Stimulated activated CD4-positive, alpha-beta T cell treated with anti-CD3 and anti-CD28 coated beads, Interleukin-1b, Interleukin-23, amount 100 ng/mL, for 4 hours (primary cell): Measurements from ENCODE around the gene CLIC2.
"Not testable (repeated sequence)": the region's sequence is repeated elsewhere in the genome, so short reads cannot be mapped to it uniquely, and the experiment has no call there.

Experiments
- DNase-seq, 2 donors: peaks; one replicate each; pipeline ENCODE4 v3.0.0-alpha.2; 2020; ENCODE audit warnings: low read depth in 2 of 2

CLIC2 gene

DNA sequence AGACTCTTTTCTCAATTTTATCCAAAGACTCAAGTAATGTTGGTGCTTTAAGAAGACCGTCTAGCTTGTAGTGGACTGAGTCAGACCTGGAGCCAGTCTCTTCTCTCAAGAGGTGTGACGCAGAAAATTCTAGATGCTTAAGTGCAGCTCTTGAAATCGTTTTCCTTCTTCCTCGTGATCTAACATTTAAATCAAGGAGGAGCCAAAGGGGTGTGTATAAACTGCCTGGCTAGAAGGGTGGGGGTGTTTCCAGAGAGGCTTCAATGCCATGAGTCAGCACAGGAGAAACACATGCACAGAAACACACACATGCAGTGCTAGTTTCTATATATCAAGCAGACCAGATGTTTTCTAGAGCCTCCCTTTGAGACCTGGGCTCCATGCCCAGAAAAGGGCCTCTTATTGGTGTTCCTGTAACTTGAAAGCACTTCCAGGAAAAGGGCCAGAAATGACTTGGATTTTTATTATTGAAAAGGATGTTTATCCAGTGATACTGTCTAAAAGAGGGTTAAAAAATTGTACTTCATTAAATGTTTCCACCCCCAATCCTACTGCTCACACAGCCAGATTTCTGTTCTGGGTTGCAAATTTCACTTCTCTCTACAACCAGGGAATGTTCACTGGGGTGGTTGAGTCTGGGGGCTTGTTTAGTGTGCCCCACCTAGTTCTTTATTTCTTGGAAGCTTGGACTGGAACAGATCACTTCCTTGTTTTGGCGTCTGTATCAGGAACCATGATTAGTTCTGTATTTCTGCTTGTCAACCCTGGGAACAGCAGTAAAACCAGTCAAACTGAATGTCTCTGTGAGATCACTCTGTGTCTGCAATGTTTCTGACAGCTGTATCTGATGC lies at the start of gene CLIC2:
TSS of gene CLIC2 (minus strand) at position 129 of the 851 bp plus-strand sequence. CDS start 187 bp downstream, outside the sequence.
- no peak for DNase-seq

DNA sequence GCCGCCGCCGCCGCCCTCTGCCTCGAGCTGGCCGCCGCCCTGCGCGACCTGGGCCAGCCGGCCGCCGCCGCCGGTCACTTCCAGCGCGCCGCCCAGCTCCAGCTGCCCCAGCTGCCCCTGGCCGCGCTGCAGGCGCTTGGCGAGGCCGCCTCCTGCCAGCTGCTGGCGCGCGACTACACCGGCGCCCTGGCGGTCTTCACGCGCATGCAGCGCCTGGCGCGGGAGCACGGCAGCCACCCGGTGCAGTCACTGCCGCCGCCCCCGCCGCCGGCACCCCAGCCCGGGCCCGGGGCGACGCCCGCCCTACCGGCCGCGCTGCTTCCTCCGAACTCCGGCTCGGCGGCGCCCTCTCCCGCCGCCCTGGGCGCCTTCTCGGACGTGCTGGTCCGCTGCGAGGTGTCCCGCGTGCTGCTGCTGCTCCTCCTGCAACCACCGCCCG lies 48.1 kb upstream of the CLIC2 start:
- DNase-seq, result not testable (repeated sequence)

DNA sequence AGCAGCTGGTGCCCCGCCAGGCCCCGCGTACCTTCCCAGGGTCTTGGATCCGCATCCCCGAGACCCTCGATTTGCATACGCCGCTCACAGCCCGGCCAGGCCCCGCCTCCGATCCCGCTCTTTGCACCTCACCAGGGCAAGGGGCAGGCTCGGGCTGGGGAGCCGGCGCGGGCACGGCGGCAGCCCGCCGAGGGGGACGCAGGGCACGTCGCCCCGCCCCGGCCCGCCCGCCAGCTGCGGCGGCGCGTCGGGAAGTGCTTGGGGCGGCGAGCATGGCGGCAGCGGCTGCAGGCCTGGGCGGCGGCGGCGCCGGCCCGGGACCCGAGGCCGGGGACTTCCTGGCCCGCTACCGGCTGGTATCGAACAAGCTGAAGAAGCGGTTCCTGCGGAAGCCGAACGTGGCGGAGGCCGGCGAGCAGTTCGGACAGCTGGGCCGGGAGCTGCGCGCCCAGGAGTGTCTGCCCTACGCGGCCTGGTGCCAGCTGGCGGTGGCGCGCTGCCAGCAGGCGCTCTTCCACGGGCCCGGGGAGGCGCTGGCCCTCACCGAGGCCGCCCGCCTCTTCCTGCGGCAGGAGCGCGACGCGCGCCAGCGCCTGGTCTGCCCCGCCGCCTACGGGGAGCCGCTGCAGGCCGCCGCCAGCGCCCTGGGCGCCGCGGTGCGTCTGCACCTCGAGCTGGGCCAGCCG lies 47.6 kb upstream of the CLIC2 start, which contains the start of gene F8A2:
TSS of gene F8A2 (plus strand) at position 253 of the 686 bp plus-strand sequence. CDS start at position 273, 20 bp downstream.
- DNase-seq, result not testable (repeated sequence)

DNA sequence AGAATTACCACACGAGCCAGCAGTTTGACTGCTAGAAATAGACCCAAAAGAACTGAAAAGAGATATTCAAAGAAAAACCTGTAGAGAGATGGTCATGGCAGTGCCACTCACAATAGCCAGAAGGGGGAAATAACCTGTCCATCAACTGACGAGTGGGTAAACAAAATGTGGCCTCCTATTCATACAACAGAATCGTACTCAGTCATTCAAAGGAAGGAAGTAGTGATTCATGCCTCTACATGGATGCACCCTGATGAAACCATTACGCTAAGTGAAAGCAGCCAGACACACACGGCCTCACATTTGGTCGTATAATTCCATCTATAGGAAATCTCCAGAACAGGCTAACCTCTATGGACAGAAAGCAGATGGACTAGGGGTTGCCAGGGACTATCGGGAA lies 45.4 kb upstream of the CLIC2 start:
- not testable (repeated sequence) for DNase-seq

DNA sequence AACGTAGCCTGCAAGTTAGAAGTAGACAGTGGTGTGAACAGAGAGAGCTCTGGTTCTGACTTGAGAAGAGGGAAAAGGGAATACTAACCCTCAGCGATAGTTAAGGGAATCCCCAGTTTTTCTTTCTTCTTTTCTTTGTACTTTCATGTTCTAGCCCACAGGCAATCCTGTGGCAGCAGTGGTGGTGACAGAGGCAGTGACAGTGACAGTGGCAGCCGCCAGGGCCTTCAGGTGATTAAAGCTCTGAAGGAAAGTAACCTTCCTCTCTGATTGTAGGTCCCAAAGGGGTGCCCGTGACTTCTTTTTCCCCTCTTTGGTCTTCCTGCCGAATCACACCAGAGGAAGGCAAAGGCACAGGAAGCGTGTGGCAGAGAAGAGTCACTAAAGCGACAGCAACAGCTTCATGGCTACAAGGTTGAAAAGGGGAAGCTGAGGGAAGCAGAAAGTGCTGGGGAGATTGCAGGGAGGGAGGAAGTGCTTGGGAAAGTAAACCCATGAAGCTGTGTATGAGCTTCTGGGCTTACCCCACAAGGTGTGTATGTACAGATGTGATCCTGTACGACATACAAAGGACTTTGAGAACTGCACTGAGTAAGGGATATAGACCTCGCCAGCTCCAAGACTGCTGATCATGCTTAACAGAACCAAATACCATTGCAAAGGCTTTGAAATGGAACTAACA lies 39.5 kb upstream of the CLIC2 start:
- not testable (repeated sequence) for DNase-seq

DNA sequence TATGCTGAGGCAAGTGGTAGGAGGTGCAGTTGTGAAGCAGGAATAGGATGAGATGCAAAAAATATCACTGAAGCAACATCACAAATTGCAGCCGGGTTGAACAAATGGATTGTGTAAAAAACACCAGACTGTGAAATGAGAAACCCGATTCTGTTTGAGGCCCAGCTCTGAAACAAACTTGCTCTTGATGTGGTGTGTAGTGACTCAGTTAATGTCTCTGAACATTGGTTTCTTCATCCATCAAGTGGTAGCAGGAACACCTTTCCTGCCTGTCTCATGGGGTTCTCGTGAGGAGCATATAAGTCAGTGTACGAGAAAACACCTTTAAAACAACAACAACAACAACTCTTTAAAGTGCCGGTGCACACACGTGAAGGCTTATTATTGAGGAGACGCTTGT lies 29.3 kb upstream of the CLIC2 start:
- DNase-seq, result not testable (repeated sequence)

DNA sequence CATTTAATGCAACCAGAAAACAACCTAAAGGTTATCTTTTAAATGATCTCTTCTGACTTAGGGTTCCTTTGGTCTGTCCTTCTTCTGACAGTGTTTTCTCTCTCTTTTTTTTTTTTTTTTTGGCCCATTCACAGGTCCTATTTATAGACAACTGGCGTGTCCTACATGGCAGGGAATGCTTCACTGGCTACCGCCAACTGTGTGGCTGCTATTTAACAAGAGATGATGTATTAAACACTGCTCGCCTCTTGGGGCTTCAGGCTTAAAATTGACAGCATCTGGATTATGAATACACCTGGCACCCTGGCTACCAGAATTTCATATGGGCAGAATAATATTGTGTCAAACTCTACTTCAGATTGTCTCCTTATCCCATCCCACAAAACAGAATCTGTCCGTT lies 15.0 kb upstream of the CLIC2 start:
- not testable (repeated sequence) for DNase-seq

DNA sequence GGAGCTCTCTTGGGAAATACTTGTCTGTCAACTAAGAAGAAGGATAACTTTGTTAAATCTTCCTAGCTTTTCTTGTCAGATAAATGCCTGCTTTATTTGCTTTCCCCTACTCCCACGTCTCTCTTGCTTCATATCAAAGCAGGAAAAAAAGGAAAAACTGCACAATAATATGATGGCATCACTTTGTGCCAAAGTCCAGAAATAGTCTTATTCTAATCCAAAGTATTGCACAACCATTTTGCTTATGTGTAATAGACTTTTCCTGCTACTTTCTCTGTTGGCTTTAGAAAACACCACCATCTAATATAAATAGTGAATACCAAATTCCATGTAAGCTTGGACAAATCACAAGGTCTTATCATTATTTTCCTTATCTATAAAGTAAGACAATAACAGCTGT lies 11.3 kb upstream of the CLIC2 start:
- not testable (repeated sequence) for DNase-seq

DNA sequence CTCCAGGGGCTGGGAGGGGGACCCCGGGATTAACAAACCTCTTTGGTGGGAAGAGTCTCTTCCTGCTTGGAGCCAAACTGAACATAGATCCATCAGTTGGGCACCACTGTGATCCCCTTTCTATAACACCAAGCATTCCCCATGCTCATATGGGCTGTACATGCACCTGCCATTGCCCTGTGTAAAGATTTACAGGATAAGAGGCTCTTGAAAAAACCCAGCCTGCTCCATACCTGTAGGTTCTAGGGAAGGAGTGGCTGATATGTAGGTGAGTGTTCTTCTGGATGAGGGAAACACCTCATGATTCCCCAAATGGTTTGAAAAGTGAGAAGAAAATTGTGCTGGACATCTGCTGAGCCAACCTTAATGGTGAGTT lies 911 bp upstream of the CLIC2 start:
- DNase-seq, result not testable (repeated sequence)

DNA sequence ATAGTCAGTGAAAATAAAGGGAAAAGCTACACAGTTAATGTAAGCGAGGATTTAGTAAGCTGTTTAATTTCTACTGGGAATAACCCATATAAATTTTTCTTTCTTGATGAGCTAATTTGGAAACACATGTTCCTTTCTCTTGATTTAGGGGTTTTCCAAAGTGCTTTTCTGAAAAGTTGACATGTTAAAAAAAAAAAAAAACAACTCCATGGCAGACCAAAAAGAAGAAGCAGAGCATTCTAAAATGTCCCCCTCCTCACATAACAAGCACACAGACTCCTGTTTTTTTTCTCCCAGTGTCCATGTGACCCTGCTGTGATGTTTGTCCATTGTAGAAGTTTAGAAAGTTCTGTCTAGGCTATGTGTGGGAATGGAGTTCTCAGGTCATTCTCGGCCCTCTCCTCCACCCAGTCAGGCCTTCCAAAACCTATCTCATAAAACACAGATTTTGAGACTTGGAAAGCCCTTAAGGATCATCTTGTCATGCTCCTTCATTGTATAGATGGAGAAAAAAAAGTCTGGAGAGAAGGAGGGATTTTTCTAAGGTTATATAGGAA lies 792 bp downstream of the CLIC2 start:
- no peak for DNase-seq

DNA sequence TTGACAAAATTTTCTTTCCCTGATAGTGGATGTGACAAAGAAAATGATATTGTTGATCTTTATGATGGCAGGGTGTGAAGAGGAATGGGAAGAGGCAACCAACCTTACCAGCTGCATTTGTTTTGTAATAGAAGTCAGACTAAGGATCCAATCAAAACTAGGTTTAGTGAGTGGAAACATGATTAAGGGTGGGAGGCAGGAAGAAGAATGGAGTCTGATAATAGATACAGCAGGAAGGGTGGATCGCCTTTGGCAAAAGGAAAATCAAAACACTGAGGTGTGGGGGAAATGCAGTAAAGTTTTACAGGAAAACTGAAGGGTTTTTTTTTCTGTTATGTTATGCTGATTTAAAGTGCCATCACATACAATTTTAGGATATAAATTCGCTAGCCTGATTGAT lies 3.4 kb downstream of the CLIC2 start:
- DNase-seq, result no peak

DNA sequence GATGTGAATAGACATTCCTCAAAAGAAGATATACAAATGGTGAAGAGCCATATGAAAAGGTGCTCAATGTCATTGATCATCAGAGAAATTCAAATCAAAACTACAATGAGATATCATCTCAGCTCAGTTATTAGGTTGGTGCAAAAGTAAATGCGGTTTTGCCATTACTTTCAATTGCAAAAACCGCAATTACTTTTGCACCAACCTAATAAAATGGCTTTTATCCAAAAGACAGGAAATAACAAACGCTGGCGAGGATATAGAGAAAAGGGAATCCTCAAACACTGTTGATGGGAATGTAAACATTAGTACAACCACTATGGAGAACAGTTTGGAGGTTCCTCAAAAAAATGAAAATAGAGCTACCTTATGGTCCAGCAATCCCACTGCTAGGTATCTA lies 5.1 kb downstream of the CLIC2 start:
- DNase-seq, result no peak

DNA sequence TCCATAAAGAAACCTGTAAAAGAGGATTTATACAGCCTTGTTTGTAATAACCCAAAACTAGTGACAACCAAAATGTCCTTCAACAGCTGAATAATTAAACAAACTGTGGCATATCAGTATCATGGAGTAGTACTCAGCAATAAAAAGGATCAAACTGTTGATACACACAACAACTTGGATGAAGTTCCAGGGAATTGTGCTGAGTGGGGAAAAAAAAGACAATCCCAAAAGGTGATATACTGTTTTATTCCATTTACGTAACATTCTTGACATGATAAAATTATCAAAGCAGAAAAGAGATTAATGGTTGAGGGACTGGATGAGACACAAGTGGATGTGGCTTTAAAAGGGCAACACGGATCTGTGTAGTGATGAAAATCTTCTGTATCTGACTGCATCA lies 7.8 kb downstream of the CLIC2 start:
- DNase-seq, result no peak

DNA sequence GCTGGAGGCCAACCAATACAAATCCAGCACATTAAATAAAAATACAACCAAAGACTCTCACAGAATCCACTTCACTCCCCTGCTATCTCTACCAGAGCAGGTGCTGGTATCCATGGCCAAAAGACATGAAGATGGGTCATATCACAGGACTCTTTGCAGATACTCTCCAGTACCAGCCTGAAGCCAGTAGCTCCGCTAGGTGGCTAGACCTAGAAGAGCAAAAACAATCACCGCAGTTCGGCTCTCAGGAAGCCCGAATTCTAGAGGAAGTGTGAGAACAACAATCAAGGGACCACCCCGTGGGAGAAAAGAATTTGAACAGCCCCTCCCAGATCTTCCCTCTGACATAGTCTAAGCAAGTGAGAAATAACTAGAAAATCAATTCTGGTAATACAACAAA lies 20.2 kb downstream of the CLIC2 start:
- DNase-seq, result no peak

DNA sequence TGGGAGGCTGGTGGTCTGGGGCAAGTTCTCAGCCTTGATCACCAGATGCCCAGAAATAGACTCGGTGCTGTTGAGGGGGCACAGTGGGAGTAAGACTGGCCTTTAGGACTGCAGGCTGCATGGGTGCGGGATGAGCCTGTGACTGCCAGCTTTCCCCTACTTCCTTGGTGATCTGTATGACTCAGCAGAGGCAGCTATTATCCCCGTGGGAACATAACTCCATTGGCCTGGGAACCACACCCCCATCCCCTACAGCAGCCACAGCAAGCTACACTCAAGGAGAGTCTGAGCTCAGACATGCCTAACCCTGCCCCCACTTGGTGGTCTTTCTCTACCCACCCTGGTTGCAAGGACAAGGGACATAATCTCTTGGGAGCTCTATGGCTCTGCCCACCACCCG lies 20.6 kb downstream of the CLIC2 start:
- no peak for DNase-seq

DNA sequence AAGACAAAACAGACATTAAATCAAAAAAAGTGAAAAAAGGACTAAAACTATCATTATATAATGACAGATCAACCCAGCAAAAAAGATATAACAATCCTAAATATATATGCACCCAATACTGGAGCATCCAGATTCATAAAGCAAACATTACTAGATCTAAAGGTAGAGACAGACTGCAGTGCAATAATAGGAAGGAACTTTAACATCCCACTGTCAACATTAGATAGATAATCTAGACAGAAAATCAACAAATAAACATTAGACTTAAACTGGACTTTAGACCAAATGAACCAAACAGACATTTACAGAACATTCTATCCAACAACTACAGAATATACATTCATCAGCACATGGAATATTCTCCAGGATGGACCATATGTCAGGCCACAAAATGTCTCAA lies 40.6 kb downstream of the CLIC2 start:
- no peak for DNase-seq

DNA sequence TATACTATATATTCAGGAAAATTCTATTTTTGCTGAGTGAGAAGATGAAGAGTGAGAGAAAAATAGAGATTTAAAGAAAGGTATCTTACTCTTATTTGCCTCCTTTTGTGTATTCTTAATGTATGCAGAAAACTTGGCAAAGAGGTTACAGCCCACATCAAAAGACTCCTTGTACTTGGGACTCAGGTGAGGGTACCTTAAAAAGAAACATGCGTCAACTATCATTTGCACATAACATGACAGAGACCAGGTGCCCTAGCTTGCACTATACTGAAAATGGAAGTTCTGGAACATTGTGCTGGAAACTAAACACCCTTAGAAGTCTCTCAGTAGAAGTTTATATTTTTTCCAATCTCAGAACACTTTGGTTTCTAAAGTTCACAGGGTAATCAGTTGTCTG lies 54.5 kb downstream of the CLIC2 start:
- DNase-seq, result no peak

DNA sequence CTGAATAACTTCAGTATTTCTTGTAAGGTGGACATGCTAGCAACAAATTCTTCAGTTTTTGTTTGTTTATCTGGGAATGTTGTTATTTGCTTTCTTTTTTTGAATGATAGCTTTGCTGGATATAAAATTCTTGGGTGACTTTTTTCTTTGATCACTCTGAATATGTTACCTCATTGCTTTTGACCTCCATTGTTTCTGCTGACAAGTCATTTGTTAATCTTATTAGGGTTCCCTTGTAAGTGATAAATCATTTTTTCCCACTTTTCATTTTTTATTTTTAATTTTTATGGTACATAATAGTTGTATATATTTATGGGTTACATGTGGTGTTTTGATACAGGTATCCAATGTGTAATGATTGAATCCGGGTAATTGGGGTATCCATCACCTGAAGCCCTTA lies 63.4 kb downstream of the CLIC2 start:
- DNase-seq, result no peak

DNA sequence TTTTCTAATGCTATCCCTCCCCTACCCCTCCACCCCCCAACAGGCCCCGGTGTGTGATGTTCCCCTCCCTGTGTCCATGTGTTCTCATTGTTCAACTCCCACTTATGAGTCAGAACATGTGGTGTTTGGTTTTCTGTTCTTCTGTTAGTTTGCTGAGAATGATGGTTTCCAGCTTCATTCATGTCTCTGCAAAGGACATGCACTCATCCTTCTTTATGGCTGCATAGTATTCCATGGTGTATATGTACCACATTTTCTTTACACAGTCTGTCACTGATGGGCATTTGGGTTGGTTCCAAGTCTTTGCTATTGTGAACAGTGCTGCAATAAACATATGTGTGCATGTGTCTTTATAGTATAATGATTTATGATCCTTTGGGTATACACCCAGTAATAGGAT lies 66.4 kb downstream of the CLIC2 start:
- not testable (repeated sequence) for DNase-seq

DNA sequence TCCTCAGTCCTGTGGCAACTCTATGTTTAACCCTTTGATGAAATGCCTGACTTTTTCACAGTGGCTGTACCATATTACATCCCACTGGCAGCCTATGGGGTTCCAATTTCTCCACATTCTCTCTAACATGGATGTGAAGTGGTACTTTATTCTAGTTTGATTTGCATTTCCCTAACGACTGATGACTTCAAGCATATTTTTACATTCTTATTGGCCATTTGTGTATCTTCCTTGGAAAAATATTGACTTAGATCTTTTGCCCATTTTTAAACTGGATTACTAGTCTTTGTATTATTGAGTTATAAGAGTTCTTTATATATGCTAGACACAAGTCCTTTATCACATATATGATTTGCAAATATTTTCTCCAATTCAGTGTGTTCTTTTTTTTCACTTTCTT lies 68.0 kb downstream of the CLIC2 start:
- DNase-seq, result no peak

DNA sequence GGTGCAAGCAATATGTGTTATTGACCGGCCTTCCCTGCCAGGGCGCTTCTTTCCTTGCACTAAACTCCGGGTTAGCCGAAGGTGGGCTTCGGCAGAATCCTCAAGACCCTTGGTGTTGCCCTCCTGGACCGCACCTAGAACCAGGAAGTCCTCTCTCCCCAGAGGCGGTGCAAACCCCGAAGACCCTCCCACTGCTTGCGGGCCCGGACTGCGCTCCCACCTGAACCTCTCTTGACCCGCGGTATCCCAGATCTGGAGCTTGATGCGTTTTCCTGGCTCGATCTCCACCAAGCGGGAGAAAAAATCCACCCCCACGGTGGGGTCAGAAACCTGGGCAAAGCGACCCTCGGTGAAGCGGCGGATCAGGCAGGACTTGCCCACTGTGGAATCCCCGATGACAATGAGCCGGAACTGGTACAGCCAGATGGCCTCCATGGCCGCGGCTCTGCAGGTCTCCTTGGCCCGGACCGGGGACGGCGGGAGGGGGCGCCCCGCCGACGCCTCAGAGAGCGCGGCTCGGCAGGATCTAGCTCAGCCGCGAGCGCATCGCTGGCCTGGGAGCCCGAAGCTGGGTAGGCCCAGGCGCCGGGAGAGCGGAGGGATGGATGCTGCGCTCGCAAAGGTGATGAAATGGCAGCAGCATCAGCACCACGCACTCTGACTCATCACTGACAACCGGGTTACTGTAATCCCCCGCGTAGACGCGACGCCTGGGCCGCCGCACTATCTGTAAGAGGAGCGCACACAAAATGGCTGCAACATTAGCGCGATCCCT lies 70.4 kb downstream of the CLIC2 start, which contains the start of gene RAB39B:
TSS of gene RAB39B (minus strand) at position 638 of the 775 bp plus-strand sequence. CDS start at position 435, 203 bp downstream.
- peak; percentile 51 to 54 for DNase-seq
